ENCODE measurements around the gene DENND1A. TPM values are rescaled to one million over a fixed set of nuclear protein-coding genes. Genes with fewer than 3 reads are reported as not detected.
"Not testable (repeated sequence)": the region's sequence is repeated elsewhere in the genome, so short reads cannot be mapped to it uniquely, and the experiment has no call there.

The DENND1A gene
- total RNA-seq, 2 experiments from 2014 or later = 23.7 to 29.5 TPM

DNA sequence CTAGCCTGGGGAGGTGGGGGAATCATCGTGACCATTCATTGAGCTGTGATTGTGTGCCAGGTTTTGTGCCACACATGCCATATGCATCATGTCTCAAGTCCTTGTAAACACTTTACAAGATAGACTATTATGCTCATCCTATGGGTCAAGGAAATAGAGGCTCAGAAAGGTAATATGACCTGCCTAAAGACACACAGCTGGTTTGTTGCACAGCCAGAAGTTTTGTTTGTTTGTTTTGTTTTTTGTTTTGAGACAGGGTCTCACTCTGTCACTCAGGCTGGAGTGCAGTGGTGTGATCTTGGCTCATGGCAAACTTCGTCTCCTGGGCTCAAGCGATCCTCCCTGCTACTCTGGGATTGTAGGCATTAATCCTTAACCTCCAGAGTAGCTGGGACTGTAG is 595.3 kb downstream of the DENND1A start:
- no peak for ATAC-seq
- Mint-ChIP-seq H3K4me1 (peaks cover 20% of the 10 kb centered on the region), H3K9me3 (ENCODE audit: low read depth) (no peaks in the 10 kb centered on the region), H3K27ac (no peak overlapping the region), H3K36me3 (ENCODE audit: low read depth) (no peaks in the 10 kb centered on the region), H3K4me3 (no peak overlapping the region), H3K27me3 (no peaks in the 10 kb centered on the region)
- ChIA-PET POLR2A (no interaction called here), CTCF (interaction anchor here (0.6 to 1.2 kb wide), 3 partner anchors 10 to 1471 kb away, joined by 3 to 4 read pairs (median 3); no protein-coding TSS in a partner anchor)
- DNase-seq = no peak
- intact Hi-C loops (cut with DNase I, micrococcal nuclease) = no loop called here

DNA sequence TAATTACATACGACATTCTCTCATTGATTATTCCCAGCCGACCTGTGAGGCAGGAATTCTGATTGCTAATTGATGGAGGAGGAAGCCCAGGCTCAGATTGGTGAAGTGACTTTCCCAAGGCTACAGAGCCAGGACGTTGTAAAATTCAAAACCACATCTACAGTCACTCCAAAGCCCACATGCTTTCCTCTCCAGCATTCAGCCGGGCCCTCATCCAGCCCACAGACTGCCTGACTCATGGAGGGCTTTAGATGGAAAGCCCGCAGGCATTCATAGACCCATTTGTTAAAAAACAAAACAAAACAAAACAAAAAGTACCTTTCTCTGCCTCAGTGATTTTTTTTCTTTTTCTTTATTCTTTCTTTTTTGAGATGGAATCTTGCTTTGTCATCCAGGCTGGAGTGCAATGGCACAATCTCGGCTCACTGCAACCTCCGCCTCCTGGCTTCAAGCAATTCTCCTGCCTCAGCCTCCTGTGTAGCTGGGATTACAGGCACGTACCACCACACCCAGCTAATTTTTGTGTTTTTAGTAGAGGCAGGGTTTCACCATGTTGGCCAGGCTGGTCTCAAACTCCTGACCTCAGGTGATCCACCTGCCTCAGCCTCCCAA is 596.8 kb downstream of the DENND1A start:
- H3K9me3 Mint-ChIP-seq (ENCODE audit: low read depth); CTCF ChIA-PET; ATAC-seq; POLR2A ChIA-PET; H3K27me3 Mint-ChIP-seq; intact Hi-C loops (cut with DNase I, micrococcal nuclease); DNase-seq; H3K4me3 Mint-ChIP-seq; H3K36me3 Mint-ChIP-seq (ENCODE audit: low read depth); H3K27ac Mint-ChIP-seq: not testable (repeated sequence)
- peaks cover 13% of the 10 kb centered on the region for H3K4me1 Mint-ChIP-seq

DNA sequence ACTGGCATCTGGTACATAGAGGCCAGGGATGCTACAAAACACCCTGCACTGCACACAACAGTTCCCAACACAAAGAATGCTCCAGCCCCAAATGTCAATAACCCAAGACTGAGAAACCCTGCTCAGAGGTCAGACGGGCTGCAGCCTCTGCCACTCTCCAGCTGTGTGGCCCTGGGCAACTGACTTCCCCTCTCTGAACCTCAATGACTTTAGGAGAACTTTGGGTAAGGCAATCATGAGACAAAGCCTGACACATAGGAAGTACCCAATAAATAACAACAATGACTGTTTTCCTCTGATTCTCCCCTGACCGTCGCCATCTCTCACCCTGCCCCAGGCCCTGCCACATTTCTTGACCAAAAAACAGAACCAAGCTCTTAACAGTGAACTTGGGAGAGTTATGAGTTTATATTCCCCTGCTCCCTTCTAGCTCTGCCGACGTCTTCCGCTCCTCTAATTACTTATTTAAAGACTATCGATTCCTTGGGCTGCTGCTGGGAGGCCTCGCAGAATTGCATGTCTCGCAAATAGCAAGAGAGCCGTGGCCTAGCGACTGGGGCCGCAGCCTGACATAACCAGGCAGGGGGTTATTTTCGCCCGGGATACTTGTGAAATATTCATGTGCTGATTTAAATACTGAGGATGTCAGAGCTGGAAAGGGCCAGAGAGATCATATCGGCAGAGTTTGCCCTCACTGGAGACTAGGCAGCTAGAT is 598.4 kb downstream of the DENND1A start:
- peaks cover 12% of the 10 kb centered on the region for H3K4me1 Mint-ChIP-seq
- CTCF ChIA-PET = interaction anchor here (1.1 kb wide), 1 partner anchor 18 kb away, joined by 3 read pairs; no protein-coding TSS in a partner anchor
- POLR2A ChIA-PET = no interaction called here

More for the DNA sequence above, 598.4 kb downstream of the DENND1A start:
- ATAC-seq (no peak), DNase-seq (no peak)
- Mint-ChIP-seq H3K4me3 (no peak overlapping the region), H3K36me3 (ENCODE audit: low read depth) (no peaks in the 10 kb centered on the region), H3K27me3 (no peaks in the 10 kb centered on the region), H3K27ac (no peak overlapping the region), H3K9me3 (ENCODE audit: low read depth) (no peaks in the 10 kb centered on the region)
- intact Hi-C loops (cut with DNase I, micrococcal nuclease) = no loop called here

Small RNAs within 50 kb of the gene (microRNA-seq; reads per million reads assigned to microRNA genes)
- gene MIR601 (ENCODE audit: borderline replicate concordance) = not detected
- gene MIR7150 (ENCODE audit: borderline replicate concordance) = not detected

Other genes starting within 250 kb of the DENND1A start
- gene LHX2, start 81.6 kb upstream of the DENND1A start, total RNA-seq = not detected

Data from activated CD4-positive, alpha-beta T cell treated with anti-CD3 and anti-CD28 coated beads for 36 hours (primary cell).